ENCODE data around the gene NUP88.

DNA sequence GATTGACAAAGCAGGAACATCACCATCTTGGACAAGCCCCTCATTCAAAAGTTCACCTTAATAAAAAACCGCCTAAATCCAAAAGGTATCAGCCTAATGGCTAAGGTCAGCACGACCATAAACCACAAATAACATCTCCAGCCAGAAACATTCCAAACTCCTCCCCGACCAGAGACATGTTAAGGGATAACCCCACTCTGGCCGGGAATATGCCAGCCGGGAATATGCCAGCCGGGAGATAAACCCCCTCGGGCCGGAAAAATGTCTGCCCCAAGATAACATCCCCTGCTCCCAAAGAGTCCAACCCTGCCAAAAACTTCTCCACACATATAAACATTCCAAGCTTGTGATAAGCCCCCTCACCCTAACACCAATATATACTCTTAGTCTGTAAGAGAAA is 48.0 kb upstream of the NUP88 start:
- TF ChIP-seq, protein P1, sequence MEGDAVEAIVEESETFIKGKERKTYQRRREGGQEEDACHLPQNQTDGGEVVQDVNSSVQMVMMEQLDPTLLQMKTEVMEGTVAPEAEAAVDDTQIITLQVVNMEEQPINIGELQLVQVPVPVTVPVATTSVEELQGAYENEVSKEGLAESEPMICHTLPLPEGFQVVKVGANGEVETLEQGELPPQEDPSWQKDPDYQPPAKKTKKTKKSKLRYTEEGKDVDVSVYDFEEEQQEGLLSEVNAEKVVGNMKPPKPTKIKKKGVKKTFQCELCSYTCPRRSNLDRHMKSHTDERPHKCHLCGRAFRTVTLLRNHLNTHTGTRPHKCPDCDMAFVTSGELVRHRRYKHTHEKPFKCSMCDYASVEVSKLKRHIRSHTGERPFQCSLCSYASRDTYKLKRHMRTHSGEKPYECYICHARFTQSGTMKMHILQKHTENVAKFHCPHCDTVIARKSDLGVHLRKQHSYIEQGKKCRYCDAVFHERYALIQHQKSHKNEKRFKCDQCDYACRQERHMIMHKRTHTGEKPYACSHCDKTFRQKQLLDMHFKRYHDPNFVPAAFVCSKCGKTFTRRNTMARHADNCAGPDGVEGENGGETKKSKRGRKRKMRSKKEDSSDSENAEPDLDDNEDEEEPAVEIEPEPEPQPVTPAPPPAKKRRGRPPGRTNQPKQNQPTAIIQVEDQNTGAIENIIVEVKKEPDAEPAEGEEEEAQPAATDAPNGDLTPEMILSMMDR (IDR thresholded peaks at IDR 0.05; ENCODE audit: low read depth, low read length, poor library complexity, severe bottlenecking), result no peak
- TF ChIP-seq EZH2phosphoT487 (IDR thresholded peaks at IDR 0.05; ENCODE audit: borderline replicate concordance, low read length), result no peak
